Measurements from ENCODE around the gene CAMP. TPM values are rescaled to one million over a fixed set of nuclear protein-coding genes. Genes with fewer than 3 reads are reported as not detected.
A peak's percentile ranks its signal among the peaks of the same experiment; 100 is the strongest.

Gene CAMP, protein sequence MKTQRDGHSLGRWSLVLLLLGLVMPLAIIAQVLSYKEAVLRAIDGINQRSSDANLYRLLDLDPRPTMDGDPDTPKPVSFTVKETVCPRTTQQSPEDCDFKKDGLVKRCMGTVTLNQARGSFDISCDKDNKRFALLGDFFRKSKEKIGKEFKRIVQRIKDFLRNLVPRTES
- total RNA-seq, result not detected

DNA sequence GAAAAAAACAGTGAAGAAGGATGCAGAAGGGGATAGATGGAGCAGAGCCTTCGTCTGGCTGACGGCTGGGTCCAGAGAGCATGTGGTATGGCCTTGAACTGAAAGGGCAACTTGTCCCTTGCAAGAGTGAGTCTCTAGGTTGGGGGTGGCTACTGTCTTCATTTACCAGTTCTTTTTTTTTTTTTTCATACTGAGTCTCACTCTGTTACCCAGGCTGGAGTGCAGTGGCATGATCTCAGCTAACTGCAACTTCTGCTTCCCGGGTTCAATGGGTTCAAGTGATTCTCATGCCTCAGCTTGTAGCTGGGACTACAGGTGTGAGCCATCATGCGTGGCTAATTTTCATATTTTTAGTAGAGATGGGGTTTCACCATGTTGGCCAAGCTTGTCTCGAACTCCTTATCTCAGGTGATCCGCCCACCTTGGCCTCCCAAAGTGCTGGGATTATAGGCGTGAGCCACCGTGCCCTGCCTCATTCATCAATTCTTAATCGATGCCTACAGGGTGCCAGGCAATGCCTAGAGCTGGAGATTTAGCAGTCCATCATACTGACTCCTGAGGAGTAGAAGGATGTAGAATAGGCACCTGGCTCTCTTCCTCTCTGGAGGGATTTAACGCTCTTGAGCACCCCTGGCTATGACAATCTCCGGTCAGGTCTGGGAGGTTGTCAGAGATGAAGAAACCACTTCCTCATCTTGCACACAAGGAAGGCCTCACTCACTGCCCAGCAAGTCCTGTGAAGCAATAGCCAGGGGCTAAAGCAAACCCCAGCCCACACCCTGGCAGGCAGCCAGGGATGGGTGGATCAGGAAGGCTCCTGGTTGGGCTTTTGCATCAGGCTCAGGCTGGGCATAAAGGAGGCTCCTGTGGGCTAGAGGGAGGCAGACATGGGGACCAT, at the start of gene CAMP:
Gene CAMP (plus strand): TSS at position 880 of the 898 bp plus-strand sequence. CDS start 17 bp downstream, at position 897.
- H3K36me3 ChIP-seq, result no peaks in the 10 kb centered on the region
- H3K9me3 ChIP-seq, result no peaks in the 10 kb centered on the region
- TF ChIP-seq POLR2AphosphoS5 (IDR thresholded peaks at IDR 0.05) (no peak), POLR2A (IDR thresholded peaks at IDR 0.05) (no peak), EP300 (IDR thresholded peaks at IDR 0.05) (no peak)
- TF ChIP-seq, protein P1, sequence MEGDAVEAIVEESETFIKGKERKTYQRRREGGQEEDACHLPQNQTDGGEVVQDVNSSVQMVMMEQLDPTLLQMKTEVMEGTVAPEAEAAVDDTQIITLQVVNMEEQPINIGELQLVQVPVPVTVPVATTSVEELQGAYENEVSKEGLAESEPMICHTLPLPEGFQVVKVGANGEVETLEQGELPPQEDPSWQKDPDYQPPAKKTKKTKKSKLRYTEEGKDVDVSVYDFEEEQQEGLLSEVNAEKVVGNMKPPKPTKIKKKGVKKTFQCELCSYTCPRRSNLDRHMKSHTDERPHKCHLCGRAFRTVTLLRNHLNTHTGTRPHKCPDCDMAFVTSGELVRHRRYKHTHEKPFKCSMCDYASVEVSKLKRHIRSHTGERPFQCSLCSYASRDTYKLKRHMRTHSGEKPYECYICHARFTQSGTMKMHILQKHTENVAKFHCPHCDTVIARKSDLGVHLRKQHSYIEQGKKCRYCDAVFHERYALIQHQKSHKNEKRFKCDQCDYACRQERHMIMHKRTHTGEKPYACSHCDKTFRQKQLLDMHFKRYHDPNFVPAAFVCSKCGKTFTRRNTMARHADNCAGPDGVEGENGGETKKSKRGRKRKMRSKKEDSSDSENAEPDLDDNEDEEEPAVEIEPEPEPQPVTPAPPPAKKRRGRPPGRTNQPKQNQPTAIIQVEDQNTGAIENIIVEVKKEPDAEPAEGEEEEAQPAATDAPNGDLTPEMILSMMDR (IDR thresholded peaks at IDR 0.05), result no peak
- no peak within 1 kb of the TSS for H3K27ac ChIP-seq
- H3K27me3 ChIP-seq, result no peaks in the 10 kb centered on the region
- H3K4me3 ChIP-seq, result no peak within 1 kb of the TSS
- peaks cover 8% of the 10 kb centered on the region for H3K4me1 ChIP-seq
- DNase-seq (ENCODE audit: low spot score in 2 of 2), result peak in 1 of 2 donors; percentile 88
- 74% methylated on average over 11 of the region's 11 CpGs for WGBS

DNA sequence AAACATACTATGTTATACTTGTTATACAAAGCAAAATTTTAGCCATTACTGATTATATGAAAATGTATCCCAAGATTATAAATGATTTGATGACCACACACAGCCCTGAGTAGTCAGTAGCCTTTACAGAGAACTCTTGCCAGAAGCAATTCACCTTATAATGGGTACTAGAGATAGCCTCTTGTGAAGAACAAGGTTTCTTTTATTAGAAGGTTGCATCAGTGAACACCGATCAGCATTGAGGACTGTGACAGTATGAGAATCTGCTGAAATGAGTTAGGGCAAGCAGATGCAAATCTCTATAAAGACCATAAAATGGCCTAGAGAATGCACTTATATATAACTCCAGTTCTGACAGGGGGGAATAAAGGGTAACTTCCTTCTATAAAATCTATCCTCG, 45.2 kb upstream of the CAMP start:
- H3K9me3 ChIP-seq, result no peaks in the 10 kb centered on the region
- no peak overlapping the region for H3K27ac ChIP-seq
- no peaks in the 10 kb centered on the region for H3K36me3 ChIP-seq
- H3K4me3 ChIP-seq, result no peak overlapping the region
- WGBS, result 91% methylated on average over 2 of the region's 2 CpGs
- no peak for TF ChIP-seq POLR2AphosphoS5 (IDR thresholded peaks at IDR 0.05)
- no peak for TF ChIP-seq POLR2A (IDR thresholded peaks at IDR 0.05)
- TF ChIP-seq EP300 (IDR thresholded peaks at IDR 0.05), result no peak
- TF ChIP-seq, protein P1 (IDR thresholded peaks at IDR 0.05), result no peak
- no peak for DNase-seq (ENCODE audit: low spot score in 2 of 2)
- no peaks in the 10 kb centered on the region for H3K27me3 ChIP-seq
- H3K4me1 ChIP-seq, result no peaks in the 10 kb centered on the region

DNA sequence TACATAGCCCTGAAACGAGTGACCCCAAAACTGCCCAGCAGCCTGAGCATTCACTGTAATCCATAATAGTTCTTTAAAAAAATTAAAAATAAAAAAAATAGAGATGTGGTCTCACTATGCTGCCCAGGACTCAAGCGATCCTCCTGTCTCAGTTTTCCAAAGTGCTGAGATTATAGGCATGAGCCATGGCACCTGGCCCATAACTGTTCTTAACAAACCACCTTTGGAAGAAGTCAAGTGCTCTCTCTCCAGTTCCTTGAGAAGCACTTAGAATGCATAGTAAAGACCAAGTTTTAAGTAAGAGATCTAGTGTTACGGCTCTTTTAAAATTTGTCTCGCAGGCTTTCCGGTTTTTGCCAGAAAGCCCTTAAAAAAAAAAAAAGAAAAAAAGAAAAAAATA, 43.3 kb upstream of the CAMP start:
- WGBS, result 93% methylated on average over 5 of the region's 5 CpGs
- H3K4me3 ChIP-seq, result no peak overlapping the region
- no peaks in the 10 kb centered on the region for H3K27me3 ChIP-seq
- no peak for DNase-seq (ENCODE audit: low spot score in 2 of 2)
- H3K27ac ChIP-seq, result no peak overlapping the region
- TF ChIP-seq POLR2A (IDR thresholded peaks at IDR 0.05) (no peak), EP300 (IDR thresholded peaks at IDR 0.05) (no peak)
- TF ChIP-seq, protein P1 (IDR thresholded peaks at IDR 0.05), result no peak
- H3K4me1 ChIP-seq, result no peaks in the 10 kb centered on the region
- H3K9me3 ChIP-seq, result no peaks in the 10 kb centered on the region
- no peaks in the 10 kb centered on the region for H3K36me3 ChIP-seq

DNA sequence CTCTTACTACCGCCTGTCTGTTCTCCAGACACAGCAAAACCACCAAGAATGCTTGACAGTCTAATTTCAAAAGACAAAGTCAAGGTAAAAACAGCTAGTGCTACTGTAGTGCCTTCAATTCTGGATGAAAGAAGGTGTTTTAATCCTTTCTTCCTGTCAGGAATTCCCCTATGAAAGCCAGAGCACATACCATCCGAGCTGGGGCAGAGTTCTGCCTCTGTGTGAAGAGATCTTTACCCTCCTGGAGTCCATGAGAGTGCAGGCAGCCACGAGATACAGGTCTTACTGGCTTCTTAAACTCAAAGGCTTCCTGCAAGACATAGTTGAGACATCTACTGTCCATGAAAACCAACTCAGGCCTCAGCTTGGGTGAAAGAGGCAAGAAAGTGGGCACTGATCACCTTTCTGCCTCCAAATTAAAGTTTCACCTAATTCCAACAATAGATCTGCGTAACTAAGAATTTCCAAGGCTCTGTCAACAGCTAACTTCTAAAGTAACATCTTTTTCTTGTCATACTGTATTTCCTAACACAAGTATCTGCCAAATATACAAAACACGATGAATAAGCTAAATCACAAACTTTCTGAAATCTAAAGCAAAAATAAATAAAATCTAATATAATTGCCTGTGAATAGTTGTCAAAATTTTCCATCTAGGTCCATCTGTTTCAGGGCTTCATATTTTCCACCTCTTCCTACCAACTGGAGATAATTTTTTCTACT, 42.6 kb upstream of the CAMP start:
- H3K27me3 ChIP-seq, result no peaks in the 10 kb centered on the region
- H3K27ac ChIP-seq, result no peak overlapping the region
- H3K4me1 ChIP-seq, result no peaks in the 10 kb centered on the region
- H3K9me3 ChIP-seq, result no peaks in the 10 kb centered on the region
- DNase-seq (ENCODE audit: low spot score in 2 of 2), result no peak
- 78% methylated on average over 5 of the region's 5 CpGs for WGBS
- TF ChIP-seq POLR2AphosphoS5 (IDR thresholded peaks at IDR 0.05) (no peak), EP300 (IDR thresholded peaks at IDR 0.05) (no peak), POLR2A (IDR thresholded peaks at IDR 0.05) (no peak)
- TF ChIP-seq, protein P1 (IDR thresholded peaks at IDR 0.05), result no peak
- no peaks in the 10 kb centered on the region for H3K36me3 ChIP-seq
- no peak overlapping the region for H3K4me3 ChIP-seq

DNA sequence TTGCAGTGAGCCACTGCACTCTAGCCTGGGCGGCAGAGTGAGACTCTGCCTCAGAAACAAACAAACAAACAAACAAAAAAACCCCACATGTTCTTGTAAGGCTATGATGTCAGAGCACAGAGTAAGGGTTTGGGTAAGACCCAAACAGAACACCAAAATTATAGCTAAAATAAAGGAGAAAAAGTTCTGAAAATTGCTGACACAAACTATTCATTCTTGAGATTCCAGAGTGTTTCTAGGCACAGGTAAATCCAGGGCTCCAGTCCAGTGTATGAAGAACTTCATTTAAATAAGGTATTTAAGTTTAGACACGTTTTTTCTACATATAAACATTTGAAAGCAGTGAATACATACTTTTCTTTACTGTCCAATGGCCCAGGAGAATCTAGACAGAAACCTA, 39.0 kb upstream of the CAMP start:
- Histone ChIP-seq H3K27me3 (no peaks in the 10 kb centered on the region), H3K4me1 (peaks cover 18% of the 10 kb centered on the region), H3K27ac (no peak overlapping the region), H3K9me3 (no peaks in the 10 kb centered on the region), H3K4me3 (no peak overlapping the region), H3K36me3 (no peaks in the 10 kb centered on the region)
- 73% methylated on average over 2 of the region's 2 CpGs for WGBS
- no peak for DNase-seq (ENCODE audit: low spot score in 2 of 2)
- TF ChIP-seq, protein P1 (IDR thresholded peaks at IDR 0.05), result no peak
- TF ChIP-seq EP300 (IDR thresholded peaks at IDR 0.05), result no peak

Data from suprapubic skin (tissue), 4 donors.